Liver (tissue), 3 donors: Measurements from ENCODE around the gene TBCB.

Source experiments
- EGR1 ChIP-seq, 2 donors: IDR thresholded peaks; 2 replicates each; pipeline ENCODE4 v1.6.1; 2016 to 2018; ENCODE audit warnings: antibody characterized with exemption in 2 of 2, low read depth in 2 of 2
- RAD21 ChIP-seq, 2 donors: IDR thresholded peaks; 2 replicates each; pipeline ENCODE4 v1.6.1; 2016; ENCODE audit warnings: antibody characterized with exemption in 2 of 2, mild to moderate bottlenecking in 2 of 2
- SP1 ChIP-seq: IDR thresholded peaks from 2 replicates; pipeline ENCODE4 v1.6.1; 2018; ENCODE audit warnings: antibody characterized with exemption, mild to moderate bottlenecking
- TAF1 ChIP-seq: conservative IDR thresholded peaks from 2 replicates; pipeline ENCODE4 v1.6.1; 2016; ENCODE audit warnings: antibody characterized with exemption, mild to moderate bottlenecking
- TF ChIP-seq, protein P1 (sequence below): fragments of 150-350 bp; IDR thresholded peaks from 2 replicates; pipeline ENCODE4 v1.5.1; 2017; ENCODE audit warnings: improper control_type of control experiment, low read depth, low read length; ENCODE audit not compliant: missing input control
- TF ChIP-seq, protein P2 (sequence below): IDR thresholded peaks from 2 replicates; pipeline ENCODE4 v1.6.1; 2016; ENCODE audit warnings: antibody characterized with exemption
- TF ChIP-seq, protein P3 (sequence below): IDR thresholded peaks from 2 replicates; pipeline ENCODE4 v1.6.1; 2016; ENCODE audit warnings: antibody characterized with exemption, mild to moderate bottlenecking
- TF ChIP-seq, protein P4 (sequence below): IDR thresholded peaks from 2 replicates; pipeline ENCODE4 v1.6.1; 2016; ENCODE audit warnings: antibody characterized with exemption
- donor health status: healthy.
- donor health status: healthy.

DNA sequence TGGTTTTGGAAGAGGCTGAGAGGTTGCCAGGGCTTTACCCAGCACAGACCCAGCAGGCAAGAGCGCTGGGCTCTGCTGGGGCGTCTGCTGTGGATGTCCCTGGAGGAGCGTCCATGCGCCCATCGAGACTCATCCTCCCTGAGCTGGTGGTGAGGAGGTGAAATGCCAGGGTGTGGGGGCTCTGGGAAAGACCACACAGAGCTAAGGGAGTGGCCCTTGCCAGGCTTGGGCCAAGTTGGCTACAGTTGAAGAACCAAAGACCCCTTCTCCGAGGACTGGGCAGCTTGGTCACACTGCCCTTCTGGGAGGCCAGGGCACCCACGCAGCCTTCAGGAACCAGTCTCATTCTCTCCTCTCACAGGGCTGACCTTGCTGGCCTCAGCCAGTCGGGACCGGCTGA is 28.9 kb upstream of the TBCB start:
- TF ChIP-seq, protein P1, sequence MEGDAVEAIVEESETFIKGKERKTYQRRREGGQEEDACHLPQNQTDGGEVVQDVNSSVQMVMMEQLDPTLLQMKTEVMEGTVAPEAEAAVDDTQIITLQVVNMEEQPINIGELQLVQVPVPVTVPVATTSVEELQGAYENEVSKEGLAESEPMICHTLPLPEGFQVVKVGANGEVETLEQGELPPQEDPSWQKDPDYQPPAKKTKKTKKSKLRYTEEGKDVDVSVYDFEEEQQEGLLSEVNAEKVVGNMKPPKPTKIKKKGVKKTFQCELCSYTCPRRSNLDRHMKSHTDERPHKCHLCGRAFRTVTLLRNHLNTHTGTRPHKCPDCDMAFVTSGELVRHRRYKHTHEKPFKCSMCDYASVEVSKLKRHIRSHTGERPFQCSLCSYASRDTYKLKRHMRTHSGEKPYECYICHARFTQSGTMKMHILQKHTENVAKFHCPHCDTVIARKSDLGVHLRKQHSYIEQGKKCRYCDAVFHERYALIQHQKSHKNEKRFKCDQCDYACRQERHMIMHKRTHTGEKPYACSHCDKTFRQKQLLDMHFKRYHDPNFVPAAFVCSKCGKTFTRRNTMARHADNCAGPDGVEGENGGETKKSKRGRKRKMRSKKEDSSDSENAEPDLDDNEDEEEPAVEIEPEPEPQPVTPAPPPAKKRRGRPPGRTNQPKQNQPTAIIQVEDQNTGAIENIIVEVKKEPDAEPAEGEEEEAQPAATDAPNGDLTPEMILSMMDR = no peak
- TF ChIP-seq EGR1 (IDR thresholded peaks at IDR 0.05; ENCODE audit: low read depth in 2 of 2) (no peak), SP1 (no peak), TAF1 (no peak), RAD21 (IDR thresholded peaks at IDR 0.05) (no peak)
- TF ChIP-seq, protein P2, sequence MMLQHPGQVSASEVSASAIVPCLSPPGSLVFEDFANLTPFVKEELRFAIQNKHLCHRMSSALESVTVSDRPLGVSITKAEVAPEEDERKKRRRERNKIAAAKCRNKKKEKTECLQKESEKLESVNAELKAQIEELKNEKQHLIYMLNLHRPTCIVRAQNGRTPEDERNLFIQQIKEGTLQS = no peak
- TF ChIP-seq, protein P3, sequence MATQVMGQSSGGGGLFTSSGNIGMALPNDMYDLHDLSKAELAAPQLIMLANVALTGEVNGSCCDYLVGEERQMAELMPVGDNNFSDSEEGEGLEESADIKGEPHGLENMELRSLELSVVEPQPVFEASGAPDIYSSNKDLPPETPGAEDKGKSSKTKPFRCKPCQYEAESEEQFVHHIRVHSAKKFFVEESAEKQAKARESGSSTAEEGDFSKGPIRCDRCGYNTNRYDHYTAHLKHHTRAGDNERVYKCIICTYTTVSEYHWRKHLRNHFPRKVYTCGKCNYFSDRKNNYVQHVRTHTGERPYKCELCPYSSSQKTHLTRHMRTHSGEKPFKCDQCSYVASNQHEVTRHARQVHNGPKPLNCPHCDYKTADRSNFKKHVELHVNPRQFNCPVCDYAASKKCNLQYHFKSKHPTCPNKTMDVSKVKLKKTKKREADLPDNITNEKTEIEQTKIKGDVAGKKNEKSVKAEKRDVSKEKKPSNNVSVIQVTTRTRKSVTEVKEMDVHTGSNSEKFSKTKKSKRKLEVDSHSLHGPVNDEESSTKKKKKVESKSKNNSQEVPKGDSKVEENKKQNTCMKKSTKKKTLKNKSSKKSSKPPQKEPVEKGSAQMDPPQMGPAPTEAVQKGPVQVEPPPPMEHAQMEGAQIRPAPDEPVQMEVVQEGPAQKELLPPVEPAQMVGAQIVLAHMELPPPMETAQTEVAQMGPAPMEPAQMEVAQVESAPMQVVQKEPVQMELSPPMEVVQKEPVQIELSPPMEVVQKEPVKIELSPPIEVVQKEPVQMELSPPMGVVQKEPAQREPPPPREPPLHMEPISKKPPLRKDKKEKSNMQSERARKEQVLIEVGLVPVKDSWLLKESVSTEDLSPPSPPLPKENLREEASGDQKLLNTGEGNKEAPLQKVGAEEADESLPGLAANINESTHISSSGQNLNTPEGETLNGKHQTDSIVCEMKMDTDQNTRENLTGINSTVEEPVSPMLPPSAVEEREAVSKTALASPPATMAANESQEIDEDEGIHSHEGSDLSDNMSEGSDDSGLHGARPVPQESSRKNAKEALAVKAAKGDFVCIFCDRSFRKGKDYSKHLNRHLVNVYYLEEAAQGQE = no peak
- TF ChIP-seq, protein P4, sequence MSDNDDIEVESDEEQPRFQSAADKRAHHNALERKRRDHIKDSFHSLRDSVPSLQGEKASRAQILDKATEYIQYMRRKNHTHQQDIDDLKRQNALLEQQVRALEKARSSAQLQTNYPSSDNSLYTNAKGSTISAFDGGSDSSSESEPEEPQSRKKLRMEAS = no peak
